ENCODE data around the gene KIAA0825.

KIAA0825 gene

DNA sequence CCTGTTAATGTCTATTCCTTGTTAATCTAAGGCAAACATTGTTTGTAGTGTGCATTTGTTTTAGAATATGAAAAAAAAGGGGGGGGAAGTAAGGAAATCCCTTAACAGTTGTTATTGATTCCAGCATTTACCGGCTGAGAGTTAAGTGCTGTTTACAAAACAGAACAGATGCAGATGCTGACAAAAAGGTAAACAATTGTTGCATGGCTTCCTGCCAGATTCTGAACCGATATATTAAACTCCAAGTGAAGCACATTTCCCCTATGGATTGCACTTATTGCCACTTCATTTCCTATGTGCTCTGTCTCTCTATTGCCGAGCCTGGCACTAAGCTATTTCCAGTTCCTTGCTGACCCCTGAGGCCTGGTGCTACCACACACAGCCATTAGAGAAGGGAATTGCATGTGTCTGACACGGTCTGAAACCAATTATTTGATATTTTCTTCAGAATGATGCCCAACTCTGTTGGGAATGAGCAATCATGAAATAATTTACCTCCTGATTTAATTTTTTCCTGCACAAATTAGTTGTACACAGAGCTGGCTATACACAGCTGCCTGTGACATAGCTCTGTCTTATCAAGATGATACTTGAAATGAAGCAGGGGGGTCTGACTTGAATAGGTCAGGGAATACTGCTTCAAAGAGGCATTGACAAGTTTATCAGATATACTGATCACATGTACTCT is 109.8 kb downstream of the KIAA0825 start:
- no peak overlapping the region for H3K4me3 ChIP-seq (ENCODE audit: low read depth, low read length)
- TF ChIP-seq, protein P1, sequence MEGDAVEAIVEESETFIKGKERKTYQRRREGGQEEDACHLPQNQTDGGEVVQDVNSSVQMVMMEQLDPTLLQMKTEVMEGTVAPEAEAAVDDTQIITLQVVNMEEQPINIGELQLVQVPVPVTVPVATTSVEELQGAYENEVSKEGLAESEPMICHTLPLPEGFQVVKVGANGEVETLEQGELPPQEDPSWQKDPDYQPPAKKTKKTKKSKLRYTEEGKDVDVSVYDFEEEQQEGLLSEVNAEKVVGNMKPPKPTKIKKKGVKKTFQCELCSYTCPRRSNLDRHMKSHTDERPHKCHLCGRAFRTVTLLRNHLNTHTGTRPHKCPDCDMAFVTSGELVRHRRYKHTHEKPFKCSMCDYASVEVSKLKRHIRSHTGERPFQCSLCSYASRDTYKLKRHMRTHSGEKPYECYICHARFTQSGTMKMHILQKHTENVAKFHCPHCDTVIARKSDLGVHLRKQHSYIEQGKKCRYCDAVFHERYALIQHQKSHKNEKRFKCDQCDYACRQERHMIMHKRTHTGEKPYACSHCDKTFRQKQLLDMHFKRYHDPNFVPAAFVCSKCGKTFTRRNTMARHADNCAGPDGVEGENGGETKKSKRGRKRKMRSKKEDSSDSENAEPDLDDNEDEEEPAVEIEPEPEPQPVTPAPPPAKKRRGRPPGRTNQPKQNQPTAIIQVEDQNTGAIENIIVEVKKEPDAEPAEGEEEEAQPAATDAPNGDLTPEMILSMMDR (IDR thresholded peaks at IDR 0.05; ENCODE audit: borderline replicate concordance, insufficient read depth, low read depth, low read length): no peak

DNA sequence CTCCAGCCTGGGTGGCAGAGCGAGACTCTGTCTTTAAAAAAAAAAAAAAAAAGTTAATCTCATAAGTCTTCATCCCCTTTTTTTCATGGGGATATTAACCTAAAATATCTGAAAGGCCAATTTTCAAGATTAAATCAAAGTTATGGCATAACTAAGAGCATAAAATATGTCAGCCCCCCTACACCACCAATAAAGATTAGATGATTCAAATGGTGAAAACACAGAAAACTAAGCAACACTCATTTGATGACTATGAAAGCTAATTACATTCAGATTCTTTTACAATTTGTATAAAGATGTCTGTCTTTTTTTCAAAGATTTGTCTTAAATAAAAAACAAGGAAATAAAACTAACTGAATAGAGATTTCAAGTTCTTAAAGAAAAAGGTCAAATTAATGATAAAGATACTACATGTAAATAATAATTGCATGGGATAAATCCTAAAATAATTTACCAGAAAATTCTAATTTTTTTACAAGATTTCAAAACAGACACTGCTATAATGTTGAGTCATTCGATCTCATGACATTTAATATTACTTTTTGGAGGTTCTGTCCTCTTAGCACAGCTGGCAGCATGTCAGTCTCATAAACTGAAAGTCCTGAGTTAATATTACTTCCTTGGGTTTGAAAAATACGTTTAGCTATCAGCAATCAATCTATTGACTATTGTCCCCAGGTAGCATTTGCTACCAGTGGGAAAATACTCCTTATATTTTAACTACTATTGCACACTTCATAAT is 112.9 kb downstream of the KIAA0825 start:
- TF ChIP-seq, protein P1 (IDR thresholded peaks at IDR 0.05; ENCODE audit: borderline replicate concordance, insufficient read depth, low read depth, low read length): no peak
- no peak overlapping the region for H3K4me3 ChIP-seq (ENCODE audit: low read depth, low read length)

DNA sequence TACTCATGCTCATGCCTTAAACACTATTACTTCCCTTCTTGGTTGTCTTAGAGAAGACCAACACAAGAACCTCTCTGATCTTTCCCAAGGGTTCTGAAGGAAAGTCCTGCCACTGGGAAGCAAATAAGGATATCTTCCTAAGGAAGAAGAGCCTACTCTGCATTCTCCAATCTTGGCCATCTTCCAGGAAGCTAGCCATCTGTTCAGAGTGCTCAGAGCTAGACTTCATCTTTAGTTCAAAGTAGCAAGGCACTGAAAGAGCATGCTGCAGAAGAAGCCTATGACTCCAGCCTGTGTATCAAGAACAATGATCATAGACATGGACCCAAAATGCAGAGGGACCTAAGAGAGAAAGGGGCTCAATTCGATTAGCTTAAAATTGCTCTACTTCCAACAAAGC is 114.7 kb downstream of the KIAA0825 start:
- no peak overlapping the region for H3K4me3 ChIP-seq (ENCODE audit: low read depth, low read length)
- TF ChIP-seq, protein P1 (IDR thresholded peaks at IDR 0.05; ENCODE audit: borderline replicate concordance, insufficient read depth, low read depth, low read length): no peak

DNA sequence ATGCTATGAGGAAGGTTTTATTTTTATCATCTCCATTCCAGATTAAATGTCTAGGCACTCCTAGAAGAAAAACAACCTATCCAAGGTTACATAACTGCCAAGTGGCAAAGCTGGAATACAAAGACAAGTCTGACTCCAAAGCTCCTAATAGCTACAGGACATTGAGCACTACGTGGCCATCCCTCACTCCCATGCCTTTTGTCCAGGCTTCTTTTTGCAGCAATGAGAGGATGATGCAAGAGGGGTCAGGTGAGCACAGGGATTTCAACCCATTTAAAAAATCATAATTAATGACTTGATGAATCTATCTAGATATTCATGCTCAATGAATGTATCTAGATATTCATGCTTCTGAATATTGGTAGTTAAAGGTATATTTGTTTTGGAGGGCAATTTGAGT is 117.0 kb downstream of the KIAA0825 start:
- no peak overlapping the region for H3K4me3 ChIP-seq (ENCODE audit: low read depth, low read length)
- TF ChIP-seq, protein P1 (IDR thresholded peaks at IDR 0.05; ENCODE audit: borderline replicate concordance, insufficient read depth, low read depth, low read length): no peak

DNA sequence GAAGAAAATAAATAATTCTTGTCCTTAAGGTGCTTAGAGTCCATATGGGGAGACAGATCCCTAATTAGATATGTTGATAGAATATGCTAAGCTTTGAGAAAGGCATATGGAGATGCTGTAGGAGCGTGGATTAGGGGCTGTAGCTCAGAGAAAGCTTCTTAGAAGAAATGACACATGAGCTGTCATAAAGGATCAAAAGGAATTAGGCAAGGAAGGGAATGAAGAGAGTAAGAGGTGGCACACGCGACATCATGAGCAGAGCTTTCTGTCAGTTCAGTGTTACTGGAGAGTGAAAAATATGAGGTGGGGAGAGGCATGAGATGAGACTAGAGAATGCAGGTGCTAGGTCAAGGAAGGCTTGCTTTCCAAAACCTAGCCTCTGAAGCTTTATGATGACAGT is 118.6 kb downstream of the KIAA0825 start:
- TF ChIP-seq, protein P1 (IDR thresholded peaks at IDR 0.05; ENCODE audit: borderline replicate concordance, insufficient read depth, low read depth, low read length): no peak
- H3K4me3 ChIP-seq (ENCODE audit: low read depth, low read length): no peak overlapping the region

DNA sequence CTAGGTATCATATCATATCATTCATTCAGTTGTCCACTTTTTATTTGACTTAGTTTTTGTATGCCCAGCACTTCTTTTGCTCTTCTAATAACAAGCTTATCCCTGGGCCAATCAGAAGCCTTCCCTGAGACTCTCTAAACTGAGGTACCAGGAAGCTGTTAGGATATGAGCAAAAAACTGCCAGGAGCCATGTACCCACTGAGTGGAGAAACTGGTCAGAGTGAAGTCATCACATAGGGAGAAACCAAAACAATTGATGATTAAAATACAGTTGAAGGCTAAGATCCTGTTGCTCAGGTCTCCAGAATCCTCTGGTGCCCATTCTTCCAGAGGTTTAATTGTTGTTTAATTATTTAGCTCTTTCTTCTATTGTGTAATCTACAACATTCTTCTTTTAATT is 120.2 kb downstream of the KIAA0825 start:
- no peak overlapping the region for H3K4me3 ChIP-seq (ENCODE audit: low read depth, low read length)
- TF ChIP-seq, protein P1 (IDR thresholded peaks at IDR 0.05; ENCODE audit: borderline replicate concordance, insufficient read depth, low read depth, low read length): no peak

DNA sequence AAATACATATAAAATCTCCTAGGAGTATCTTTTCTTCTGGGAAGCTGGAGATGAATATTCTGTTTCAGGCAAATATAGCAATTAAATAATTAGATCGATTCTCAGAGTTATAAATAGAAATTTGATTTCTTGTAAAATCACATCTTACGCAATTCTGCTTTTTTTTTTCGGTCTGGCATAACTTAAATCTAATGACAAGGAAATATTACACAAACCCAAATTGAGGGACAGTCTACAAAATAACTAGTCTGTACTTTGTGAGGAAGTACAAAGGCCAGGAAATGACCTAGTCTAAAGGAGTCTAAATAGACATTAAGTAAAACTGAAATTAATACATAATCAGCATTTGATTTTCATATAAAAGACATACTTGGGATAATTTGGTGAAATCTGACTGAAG is 133.3 kb downstream of the KIAA0825 start:
- TF ChIP-seq, protein P1 (IDR thresholded peaks at IDR 0.05; ENCODE audit: borderline replicate concordance, insufficient read depth, low read depth, low read length): no peak
- H3K4me3 ChIP-seq (ENCODE audit: low read depth, low read length): no peak overlapping the region

All from GM12875 (cell line).